Nucleus accumbens (tissue), 56 donors: ENCODE measurements around the gene STARD13.

Experiments
- DNase-seq, 56 donors: peaks; one replicate each; lab custom pipeline; 2025; lab: John Stamatoyannopoulos, UW

STARD13 gene

DNA sequence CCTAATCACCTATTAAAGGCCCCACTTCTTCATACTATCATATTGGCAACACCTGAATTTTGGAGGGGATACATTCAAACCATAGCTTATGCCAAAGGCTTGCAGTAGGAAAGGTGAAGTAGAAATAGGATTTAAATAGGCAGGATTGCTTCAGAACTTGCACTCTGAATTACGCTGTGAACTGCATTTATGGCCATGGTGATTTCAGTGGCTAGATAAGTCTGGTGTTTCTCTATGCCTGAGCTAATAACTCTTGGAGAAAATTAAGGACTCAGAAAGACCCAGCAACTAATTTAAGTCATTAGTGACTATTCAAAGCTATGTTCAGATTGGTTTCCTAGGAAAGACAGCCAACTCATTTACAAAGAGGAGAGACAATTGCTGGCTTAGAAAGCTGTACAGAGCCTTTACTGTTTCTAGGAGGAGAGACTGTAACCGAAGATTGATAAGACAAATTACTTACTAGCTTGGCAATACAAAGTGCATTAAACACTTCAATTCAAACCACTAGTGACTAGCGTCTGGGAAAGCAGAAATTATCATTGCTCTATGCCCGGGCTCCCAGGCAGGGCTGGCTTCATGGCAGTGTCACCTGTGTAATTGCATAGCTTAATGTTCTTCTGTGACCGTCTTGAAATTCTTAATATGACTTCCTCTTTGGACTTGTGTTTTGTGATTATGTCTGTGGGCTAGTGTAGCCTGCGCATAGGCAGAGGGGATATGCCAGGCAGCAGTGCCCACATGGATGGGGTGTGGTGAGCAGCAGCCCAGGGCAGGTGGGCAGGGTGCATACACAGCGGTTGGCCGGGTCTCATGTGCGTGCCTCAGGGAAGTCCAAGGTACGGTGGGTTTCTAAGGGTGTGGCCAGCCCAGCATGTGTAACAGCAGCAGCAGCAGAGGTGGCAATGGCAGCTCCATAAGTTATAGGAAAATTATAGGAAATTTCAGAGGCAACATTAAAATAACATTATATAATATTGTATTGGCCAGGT is 209.3 kb downstream of the STARD13 start:
- no peak for DNase-seq

DNA sequence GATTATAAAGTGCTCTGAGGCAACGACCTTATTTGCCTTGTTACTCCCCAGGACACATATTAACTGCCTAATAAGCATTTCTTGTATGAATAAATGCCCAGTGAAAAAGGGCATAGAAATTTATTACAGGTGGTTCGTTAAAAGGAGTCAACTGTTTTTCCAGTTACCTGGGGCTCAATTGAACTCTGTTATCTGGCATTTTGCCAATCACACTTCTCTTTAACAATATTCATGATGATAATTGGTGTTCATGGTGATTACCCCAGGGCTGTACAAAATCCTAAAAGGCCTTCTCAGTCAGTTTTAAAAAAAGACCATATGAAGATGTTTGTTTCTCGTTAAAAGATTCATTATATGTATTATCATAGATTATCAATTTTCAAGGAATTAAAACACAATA is 212.2 kb downstream of the STARD13 start:
- no peak for DNase-seq

DNA sequence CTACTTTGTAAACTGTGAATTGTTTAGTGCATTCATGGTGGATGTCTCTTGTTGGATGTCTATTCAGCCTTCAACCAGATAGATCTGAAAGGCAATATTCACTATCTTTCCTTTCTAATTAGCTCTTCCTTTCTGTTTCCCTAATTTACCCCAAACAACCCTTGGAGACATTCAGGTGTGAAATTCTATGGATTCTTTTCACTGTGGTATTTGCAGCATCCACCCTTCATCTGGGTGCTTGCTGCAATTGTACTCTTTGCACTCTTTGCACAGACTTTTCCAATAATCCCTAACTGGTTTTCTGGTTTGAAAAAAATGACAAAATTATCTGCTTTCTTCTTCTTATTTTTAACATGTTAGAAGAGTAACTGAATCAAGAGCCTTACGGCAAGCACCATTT is 212.8 kb downstream of the STARD13 start:
- DNase-seq: no peak

DNA sequence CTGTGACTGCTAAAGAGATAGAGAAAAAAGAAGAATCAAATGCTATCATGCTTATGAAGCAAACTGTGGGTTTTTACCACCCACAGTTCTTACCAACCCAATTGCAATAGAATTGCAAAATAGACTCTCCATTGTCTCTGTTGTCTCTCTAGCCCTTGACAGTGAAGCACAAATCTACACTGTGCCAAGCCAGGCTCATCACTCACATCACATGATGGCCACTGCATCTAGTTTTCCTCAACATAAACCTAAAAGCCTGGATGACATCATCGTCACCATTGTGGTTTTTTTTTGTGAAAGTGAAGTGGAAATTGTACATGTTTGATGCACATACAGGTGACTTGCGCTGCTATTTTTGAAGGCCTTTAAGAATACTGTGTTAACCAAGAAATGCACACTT is 213.3 kb downstream of the STARD13 start:
- DNase-seq: peak in 21 of 56 donors; percentile 2 to 43 (median 21)

DNA sequence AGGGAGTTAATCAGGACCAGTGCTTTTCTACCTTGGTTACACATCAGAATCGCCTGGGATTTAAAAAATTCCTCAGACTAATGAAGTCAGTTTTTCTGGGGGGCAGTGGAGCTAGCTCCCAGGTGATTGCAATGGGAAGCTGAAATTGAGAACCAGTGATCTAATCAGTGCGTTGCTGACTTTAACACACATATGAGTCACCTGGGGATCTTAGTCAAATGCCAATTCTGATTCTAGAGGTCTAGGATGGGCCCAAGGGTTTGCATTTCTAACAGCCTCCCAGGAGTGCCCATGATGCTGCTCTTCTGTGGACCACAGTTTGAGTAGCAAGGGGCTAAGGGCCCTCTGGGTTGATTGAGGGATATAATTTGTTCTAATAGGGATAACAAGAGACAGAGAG is 214.8 kb downstream of the STARD13 start:
- DNase-seq: no peak

DNA sequence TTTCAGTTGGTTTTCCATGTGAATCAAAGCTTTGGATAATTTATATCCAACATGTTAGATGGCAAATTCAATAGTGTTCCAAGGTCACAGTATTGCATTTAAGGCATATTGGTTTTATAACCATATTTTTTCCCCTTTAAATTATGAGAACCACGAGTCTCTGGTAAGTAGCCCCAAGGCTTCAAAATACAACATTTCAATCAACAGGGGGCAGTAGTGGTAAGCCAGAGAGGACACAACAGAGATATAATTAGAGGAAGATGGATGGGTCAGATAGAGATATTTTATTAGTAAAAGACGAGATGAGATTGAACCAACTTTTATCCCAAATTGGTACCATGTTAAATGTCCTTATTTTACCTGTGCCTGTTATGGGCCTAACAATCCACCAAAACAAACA is 216.2 kb downstream of the STARD13 start:
- no peak for DNase-seq

DNA sequence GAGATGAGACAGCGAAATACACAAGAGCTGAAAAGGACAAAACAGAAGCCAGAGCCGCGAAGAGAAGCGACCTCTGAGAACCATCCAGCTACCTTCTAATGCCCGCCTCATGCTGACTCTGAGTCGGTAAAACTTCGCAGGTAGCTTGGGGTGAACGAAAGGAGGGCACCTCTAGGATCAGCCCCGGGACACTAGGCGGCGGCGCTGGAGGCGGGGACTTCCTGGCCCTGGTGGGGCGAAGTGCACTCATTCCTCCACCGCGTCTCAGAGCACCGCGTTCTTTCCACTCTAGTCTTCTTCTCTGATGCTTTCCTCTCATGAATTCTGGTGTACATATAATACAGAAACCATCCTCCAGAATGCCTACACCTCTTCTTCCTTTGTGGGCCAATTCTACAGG is 219.2 kb downstream of the STARD13 start:
- DNase-seq: no peak

DNA sequence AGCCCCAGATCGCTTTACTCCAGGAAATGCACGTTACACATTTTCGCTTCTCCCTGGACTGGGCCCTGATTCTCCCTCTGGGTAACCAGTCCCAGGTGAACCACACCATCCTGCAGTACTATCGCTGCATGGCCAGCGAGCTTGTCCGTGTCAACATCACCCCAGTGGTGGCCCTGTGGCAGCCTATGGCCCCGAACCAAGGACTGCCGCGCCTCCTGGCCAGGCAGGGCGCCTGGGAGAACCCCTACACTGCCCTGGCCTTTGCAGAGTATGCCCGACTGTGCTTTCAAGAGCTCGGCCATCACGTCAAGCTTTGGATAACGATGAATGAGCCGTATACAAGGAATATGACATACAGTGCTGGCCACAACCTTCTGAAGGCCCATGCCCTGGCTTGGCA is 224.7 kb downstream of the STARD13 start:
- no peak for DNase-seq

DNA sequence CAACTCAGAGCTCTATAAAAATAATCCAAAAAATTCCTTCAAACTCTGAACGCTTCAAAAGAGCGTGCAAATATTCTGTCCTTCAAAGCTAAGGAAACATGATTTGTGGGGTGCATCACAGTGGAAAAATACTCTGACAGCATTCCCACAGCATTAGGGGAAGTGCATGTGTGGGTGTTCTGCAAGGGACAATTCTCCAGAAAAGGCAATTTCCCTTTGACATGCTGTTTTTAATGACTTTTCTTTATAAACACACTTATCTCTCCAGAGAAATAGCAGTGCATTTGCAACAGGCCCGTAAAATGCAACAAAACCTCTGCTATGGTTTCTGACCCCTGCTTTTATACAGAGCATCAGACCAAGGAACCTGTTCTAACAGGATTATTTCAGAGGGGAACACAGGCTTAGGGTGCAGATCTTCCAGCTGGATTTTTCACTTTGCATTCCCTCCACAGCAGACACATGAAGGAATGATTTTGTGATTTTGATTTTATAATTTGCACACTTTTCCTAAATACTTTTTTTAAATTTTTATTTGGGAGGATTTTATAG is 226.7 kb downstream of the STARD13 start:
- no peak for DNase-seq

DNA sequence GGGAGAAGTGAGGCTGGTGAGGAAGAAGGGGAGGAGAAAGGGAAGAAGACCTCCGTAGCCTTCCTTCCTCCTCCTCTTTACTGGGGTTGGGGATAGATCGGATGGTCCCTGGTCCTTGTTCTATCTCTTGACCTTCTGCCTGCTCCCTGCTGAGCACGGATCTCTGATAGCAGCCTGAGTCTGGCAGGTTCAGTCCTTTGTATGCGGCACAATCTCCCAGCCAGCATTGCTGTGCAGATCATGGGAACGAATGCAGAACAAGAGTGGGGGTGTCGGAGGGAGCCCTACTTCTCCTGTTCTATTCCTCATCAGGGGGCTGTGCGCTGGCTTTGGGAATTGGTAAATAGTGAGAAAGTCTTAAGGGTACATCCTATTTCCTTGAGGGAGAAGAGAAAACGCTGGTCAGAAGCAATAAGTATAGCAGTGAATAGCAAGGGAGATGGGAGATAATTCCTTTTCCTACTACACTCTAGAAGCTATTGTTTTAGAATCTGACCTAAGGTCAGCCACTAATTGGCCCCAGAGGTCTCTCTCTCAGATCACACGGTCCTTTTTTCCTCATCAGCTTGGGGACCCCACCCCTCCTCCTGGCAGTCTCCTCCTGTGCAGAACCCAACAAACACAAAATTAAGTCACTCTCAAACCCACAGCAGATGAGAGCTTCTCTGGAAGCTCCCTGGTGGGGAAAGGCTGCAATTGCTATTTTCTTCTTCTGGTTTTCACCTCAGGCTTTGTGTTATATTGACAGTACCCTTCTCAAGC is 228.4 kb downstream of the STARD13 start:
- DNase-seq: no peak

DNA sequence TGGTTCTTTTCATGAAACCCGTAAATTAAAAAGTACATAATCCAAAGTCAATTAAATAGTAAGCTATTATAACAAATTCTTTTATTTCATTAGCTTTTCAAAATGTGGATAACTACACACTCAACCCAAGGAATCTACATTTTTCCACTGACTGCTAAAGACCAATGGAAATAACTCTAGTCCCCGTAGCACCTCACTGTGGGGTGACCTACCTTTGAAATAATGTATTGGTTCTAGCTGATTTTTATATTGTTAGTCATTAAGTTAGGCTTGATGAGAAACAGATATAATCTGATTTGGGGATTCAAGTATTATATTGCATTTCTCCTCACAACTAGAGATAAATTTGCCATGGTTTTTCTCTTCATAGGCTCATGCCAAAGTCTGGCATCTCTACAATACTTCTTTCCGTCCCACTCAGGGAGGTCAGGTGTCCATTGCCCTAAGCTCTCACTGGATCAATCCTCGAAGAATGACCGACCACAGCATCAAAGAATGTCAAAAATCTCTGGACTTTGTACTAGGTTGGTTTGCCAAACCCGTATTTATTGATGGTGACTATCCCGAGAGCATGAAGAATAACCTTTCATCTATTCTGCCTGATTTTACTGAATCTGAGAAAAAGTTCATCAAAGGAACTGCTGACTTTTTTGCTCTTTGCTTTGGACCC is 232.0 kb downstream of the STARD13 start:
- no peak for DNase-seq
